OCI-LY7 (cell line): ENCODE results near the gene ABCC5.

ENCODE experiments used
- EZH2phosphoT487 ChIP-seq: fragments of 200-600 bp; sonication (generic); IDR thresholded peaks from 2 replicates; pipeline ENCODE4 v1.6.1; 2018; ENCODE audit warnings: low read depth, borderline replicate concordance, mild to moderate bottlenecking, mixed run types, antibody characterized with exemption, low read length, moderate library complexity, mixed read lengths
- TF ChIP-seq, protein P1 (sequence below): fragments of 200-600 bp; sonication (generic); conservative IDR thresholded peaks from 2 replicates; pipeline ENCODE4 v1.5.1; 2014; ENCODE audit warnings: mild to moderate bottlenecking, antibody characterized with exemption, low read length, moderate library complexity, mixed read lengths

DNA sequence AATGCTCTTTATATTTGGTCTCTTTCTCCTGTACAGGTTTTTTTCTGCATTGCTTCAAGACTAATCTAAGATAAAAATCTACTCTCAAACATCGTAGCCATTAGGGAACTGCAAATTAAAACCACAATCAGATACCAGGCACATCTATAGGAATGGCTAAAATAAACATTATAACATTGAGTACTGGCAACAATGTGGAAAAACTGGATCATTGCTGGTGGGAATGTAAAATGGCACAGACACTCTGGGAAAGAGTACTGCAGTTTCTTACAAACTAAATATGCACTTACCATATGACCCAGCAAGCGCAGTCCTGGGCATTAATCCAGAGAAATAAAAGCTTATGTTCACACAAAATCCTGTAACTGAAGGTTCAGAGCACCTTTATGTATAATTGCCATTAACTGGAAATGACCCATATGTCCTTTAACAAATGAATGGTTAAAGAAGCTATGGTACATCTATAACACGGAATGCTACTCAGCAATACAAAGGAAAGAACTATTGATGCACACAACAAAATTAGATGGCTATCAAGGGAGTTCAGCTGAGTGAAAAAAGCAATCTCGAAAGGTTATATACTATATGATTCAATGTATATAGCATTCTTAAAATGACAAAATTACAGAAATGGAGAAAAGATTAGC is 6.3 kb downstream of the ABCC5 start:
- TF ChIP-seq, protein P1, sequence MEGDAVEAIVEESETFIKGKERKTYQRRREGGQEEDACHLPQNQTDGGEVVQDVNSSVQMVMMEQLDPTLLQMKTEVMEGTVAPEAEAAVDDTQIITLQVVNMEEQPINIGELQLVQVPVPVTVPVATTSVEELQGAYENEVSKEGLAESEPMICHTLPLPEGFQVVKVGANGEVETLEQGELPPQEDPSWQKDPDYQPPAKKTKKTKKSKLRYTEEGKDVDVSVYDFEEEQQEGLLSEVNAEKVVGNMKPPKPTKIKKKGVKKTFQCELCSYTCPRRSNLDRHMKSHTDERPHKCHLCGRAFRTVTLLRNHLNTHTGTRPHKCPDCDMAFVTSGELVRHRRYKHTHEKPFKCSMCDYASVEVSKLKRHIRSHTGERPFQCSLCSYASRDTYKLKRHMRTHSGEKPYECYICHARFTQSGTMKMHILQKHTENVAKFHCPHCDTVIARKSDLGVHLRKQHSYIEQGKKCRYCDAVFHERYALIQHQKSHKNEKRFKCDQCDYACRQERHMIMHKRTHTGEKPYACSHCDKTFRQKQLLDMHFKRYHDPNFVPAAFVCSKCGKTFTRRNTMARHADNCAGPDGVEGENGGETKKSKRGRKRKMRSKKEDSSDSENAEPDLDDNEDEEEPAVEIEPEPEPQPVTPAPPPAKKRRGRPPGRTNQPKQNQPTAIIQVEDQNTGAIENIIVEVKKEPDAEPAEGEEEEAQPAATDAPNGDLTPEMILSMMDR = no peak
- no peak for TF ChIP-seq EZH2phosphoT487
